Measurements from ENCODE around the gene SPNS2.

DNA sequence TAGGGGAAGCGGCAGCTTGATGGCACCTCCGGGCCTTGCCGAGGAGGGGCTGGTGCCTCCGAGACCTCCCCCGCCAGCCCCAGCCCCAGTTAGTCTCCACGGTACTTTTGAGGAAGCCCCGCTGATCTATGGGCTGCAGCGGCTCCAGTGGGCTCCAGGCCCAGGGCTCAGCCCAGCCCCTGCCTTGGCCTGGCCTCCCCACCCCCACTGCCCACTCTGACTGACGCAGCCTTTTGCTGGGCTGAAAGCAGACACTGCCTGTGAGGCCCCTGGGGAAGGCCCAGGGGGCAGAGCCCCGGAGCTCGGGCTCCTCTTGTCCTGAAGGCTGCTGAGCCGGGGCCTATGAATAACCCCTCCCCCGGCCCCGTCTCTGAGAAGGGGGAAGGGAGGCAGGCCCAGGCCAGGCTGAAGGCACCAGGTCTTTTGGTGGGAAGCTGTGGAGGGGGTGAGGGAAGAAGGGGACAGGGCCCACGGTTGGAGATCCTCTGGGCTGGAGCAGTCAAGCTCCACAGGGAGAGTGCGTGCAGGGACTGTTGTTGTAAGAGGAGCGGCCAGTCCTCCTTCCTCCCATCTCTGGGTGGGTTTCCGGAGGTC lies 78.1 kb downstream of the SPNS2 start:
- TF ChIP-seq, protein P1, sequence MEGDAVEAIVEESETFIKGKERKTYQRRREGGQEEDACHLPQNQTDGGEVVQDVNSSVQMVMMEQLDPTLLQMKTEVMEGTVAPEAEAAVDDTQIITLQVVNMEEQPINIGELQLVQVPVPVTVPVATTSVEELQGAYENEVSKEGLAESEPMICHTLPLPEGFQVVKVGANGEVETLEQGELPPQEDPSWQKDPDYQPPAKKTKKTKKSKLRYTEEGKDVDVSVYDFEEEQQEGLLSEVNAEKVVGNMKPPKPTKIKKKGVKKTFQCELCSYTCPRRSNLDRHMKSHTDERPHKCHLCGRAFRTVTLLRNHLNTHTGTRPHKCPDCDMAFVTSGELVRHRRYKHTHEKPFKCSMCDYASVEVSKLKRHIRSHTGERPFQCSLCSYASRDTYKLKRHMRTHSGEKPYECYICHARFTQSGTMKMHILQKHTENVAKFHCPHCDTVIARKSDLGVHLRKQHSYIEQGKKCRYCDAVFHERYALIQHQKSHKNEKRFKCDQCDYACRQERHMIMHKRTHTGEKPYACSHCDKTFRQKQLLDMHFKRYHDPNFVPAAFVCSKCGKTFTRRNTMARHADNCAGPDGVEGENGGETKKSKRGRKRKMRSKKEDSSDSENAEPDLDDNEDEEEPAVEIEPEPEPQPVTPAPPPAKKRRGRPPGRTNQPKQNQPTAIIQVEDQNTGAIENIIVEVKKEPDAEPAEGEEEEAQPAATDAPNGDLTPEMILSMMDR (IDR thresholded peaks at IDR 0.05): no peak
- no peak for TF ChIP-seq POLR2A (IDR thresholded peaks at IDR 0.05)

Measured in Peyer's patch (tissue), 4 donors.